A673 (cell line): ENCODE results near the gene KCNIP4.
"Not testable (repeated sequence)": the region's sequence is repeated elsewhere in the genome, so short reads cannot be mapped to it uniquely, and the experiment has no call there.

Source experiments
- EZH2 ChIP-seq: fragments of 200-600 bp; sonication (generic); IDR thresholded peaks from 2 replicates; pipeline ENCODE4 v1.6.1; 2017; ENCODE audit warnings: borderline replicate concordance, low read depth, mild to moderate bottlenecking, mixed read lengths, antibody characterized with exemption, low read length; ENCODE audit not compliant: poor library complexity, severe bottlenecking
- TF ChIP-seq, protein P1 (sequence below): fragments of 300-800, 200-600 bp; sonication (generic); conservative IDR thresholded peaks from 2 replicates; pipeline ENCODE4 v1.5.1; 2017; ENCODE audit warnings: low read depth, mild to moderate bottlenecking, antibody characterized with exemption, low read length, moderate library complexity, mixed read lengths

DNA sequence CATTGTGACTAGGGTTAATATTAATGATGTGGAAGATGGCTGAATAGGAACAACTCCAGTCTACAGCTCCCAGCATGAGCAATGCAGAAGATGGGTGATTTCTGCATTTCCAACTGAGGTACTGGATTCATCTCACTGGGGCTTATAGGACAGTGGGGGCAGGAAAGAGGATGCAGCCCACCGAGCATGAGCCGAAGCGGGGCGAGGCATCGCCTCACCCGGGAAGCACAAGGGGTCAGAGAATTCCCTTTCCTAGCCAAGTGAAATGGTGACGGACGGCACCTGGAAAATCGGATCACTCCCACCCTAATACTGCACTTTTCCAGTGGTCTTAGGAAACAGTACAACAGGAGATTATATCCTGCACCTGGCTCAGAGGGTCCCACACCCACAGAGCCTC lies 48.0 kb upstream of the KCNIP4 start:
- TF ChIP-seq, protein P1, sequence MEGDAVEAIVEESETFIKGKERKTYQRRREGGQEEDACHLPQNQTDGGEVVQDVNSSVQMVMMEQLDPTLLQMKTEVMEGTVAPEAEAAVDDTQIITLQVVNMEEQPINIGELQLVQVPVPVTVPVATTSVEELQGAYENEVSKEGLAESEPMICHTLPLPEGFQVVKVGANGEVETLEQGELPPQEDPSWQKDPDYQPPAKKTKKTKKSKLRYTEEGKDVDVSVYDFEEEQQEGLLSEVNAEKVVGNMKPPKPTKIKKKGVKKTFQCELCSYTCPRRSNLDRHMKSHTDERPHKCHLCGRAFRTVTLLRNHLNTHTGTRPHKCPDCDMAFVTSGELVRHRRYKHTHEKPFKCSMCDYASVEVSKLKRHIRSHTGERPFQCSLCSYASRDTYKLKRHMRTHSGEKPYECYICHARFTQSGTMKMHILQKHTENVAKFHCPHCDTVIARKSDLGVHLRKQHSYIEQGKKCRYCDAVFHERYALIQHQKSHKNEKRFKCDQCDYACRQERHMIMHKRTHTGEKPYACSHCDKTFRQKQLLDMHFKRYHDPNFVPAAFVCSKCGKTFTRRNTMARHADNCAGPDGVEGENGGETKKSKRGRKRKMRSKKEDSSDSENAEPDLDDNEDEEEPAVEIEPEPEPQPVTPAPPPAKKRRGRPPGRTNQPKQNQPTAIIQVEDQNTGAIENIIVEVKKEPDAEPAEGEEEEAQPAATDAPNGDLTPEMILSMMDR, result not testable (repeated sequence)
- not testable (repeated sequence) for TF ChIP-seq EZH2
